CD14-positive monocyte (primary cell): ENCODE data around the gene LIPA. TPM values are rescaled to one million over a fixed set of nuclear protein-coding genes. Genes with fewer than 3 reads are reported as not detected.
A peak's percentile ranks its signal among the peaks of the same experiment; 100 is the strongest.

ENCODE experiments used
- DNase-seq, 3 donors: peaks; one replicate each; pipeline ENCODE4 v3.0.0-alpha.2; 2011 to 2022
- H2AFZ ChIP-seq: 2 replicates; pipeline ENCODE4 v1.6.0; 2012; ENCODE audit warnings: mild to moderate bottlenecking, low read depth, low read length, inconsistent platforms; ENCODE audit not compliant: insufficient read depth, poor library complexity, severe bottlenecking
- H3K27ac ChIP-seq, 2 donors: 1 replicate in 1 of 2; 2 replicates in 1 of 2; pipeline ENCODE4 v1.5.1; 2012 to 2013; ENCODE audit warnings: low read length in 2 of 2, control low read depth in 1 of 2, inconsistent platforms in 1 of 2, low read depth in 1 of 2, mild to moderate bottlenecking in 1 of 2
- H3K27me3 ChIP-seq, 2 donors: one replicate each; pipeline versions ENCODE4 v1.6.0 to v1.6.1; 2011 to 2013; ENCODE audit warnings: low read length in 2 of 2; ENCODE audit not compliant: control insufficient read depth in 2 of 2, insufficient read depth in 2 of 2
- H3K36me3 ChIP-seq, 2 donors: replicated peaks in 1 of 2; 1 replicate in 1 of 2; 2 replicates in 1 of 2; pipeline versions ENCODE4 v1.5.1 to v1.6.1; 2012 to 2013; ENCODE audit warnings: low read length in 2 of 2, control low read depth in 1 of 2, inconsistent platforms in 1 of 2, mild to moderate bottlenecking in 1 of 2; ENCODE audit not compliant: insufficient read depth in 2 of 2, control insufficient read depth in 1 of 2
- H3K4me1 ChIP-seq, 2 donors: 1 replicate in 1 of 2; 2 replicates in 1 of 2; pipeline versions ENCODE4 v1.5.1 to v1.6.1; 2012 to 2013; ENCODE audit warnings: low read length in 2 of 2, control low read depth in 1 of 2, inconsistent platforms in 1 of 2, mild to moderate bottlenecking in 1 of 2, moderate library complexity in 1 of 2; ENCODE audit not compliant: insufficient read depth in 2 of 2, control insufficient read depth in 1 of 2
- H3K4me2 ChIP-seq: replicated peaks from 2 replicates; pipeline ENCODE3; 2012; ENCODE audit warnings: low read length, moderate library complexity, mild to moderate bottlenecking; ENCODE audit not compliant: poor library complexity, severe bottlenecking; ENCODE audit errors: extremely low read depth
- H3K4me3 ChIP-seq, 3 experiments: fragments of 200-600 bp in 1 of 3; sonication (generic) in 1 of 3; replicated peaks in 1 of 3; 1 replicate in 2 of 3; 2 replicates in 1 of 3; pipeline ENCODE4 v1.5.1; 2011 to 2013; ENCODE audit warnings: low read length in 3 of 3, mild to moderate bottlenecking in 3 of 3, control low read depth in 2 of 3, low read depth in 2 of 3, inconsistent platforms in 1 of 3, moderate library complexity in 1 of 3
- H3K79me2 ChIP-seq: 2 replicates; pipeline ENCODE4 v1.6.0; 2012; ENCODE audit warnings: mild to moderate bottlenecking, control low read depth, inconsistent platforms, low read length, moderate library complexity; ENCODE audit not compliant: insufficient read depth
- H3K9ac ChIP-seq: 2 replicates; pipeline ENCODE4 v1.6.0; 2017; ENCODE audit warnings: low read length, mild to moderate bottlenecking; ENCODE audit not compliant: insufficient read depth, poor library complexity, severe bottlenecking
- H3K9me3 ChIP-seq, 2 donors: replicated peaks in 1 of 2; 1 replicate in 1 of 2; 2 replicates in 1 of 2; pipeline versions ENCODE4 v1.5.1 to v1.6.1; 2012 to 2013; ENCODE audit warnings: low read length in 2 of 2, control low read depth in 1 of 2; ENCODE audit not compliant: control insufficient read depth in 1 of 2, insufficient read depth in 1 of 2
- H4K20me1 ChIP-seq: 2 replicates; pipeline ENCODE4 v1.6.0; 2012; ENCODE audit warnings: mild to moderate bottlenecking, low read length, control low read depth, moderate library complexity; ENCODE audit not compliant: insufficient read depth
- H3K27ac Mint-ChIP-seq, 7 donors: one replicate each; pipeline ENCODE4 v1.8.0; 2020; ENCODE audit warnings: mild to moderate bottlenecking in 7 of 7, mixed read lengths in 7 of 7, moderate library complexity in 6 of 7, inconsistent platforms in 2 of 7
- H3K27me3 Mint-ChIP-seq, 3 donors: one replicate each; pipeline ENCODE4 v1.8.0; 2021 to 2022; ENCODE audit warnings: low read depth in 3 of 3, mild to moderate bottlenecking in 3 of 3, mixed read lengths in 3 of 3, moderate library complexity in 3 of 3, inconsistent platforms in 1 of 3
- H3K36me3 Mint-ChIP-seq, 2 donors: one replicate each; pipeline ENCODE4 v1.8.0; 2020; ENCODE audit warnings: mixed read lengths in 2 of 2, inconsistent platforms in 1 of 2, mild to moderate bottlenecking in 1 of 2
- H3K4me1 Mint-ChIP-seq: one replicate; pipeline ENCODE4 v1.8.0; 2020; ENCODE audit warnings: mild to moderate bottlenecking, mixed read lengths
- H3K4me3 Mint-ChIP-seq, 2 donors: one replicate each; pipeline ENCODE4 v1.8.0; 2020; ENCODE audit warnings: mild to moderate bottlenecking in 2 of 2, mixed read lengths in 2 of 2, moderate library complexity in 1 of 2
- H3K9me3 Mint-ChIP-seq, 7 donors: one replicate each; pipeline ENCODE4 v1.8.0; 2020 to 2022; ENCODE audit warnings: mixed read lengths in 7 of 7, mild to moderate bottlenecking in 6 of 7, moderate library complexity in 6 of 7, inconsistent platforms in 2 of 7
- CTCF ChIP-seq: fragments of 200-600 bp; IDR thresholded peaks from one replicate; pipeline ENCODE4 v1.8.0; 2022; ENCODE audit warnings: antibody characterized with exemption, mild to moderate bottlenecking
- WGBS: methylation state at CpG from one replicate; pipeline ENCODE4 v1.1.5; 2013; ENCODE audit warnings: missing lambda C conversion rate; ENCODE audit not compliant: insufficient coverage; 5-methylcytosine and 5-hydroxymethylcytosine counted together
- intact Hi-C, 2 donors: fragments of 100-400 bp; cut with micrococcal nuclease; formaldehyde crosslinking; loops; one replicate each; pipeline versions ENCODE4 v1.15.0 to v1.15.1; 2023
- polyA plus RNA-seq, 3 donors: library from polyadenylated mRNA; depleted of rRNA in 1 of 3; unstranded in 2 of 3; stranded (reverse) in 1 of 3; fragments of 300-500 nt in 2 of 3; fragments of >200 nt in 1 of 3; fragmentation: Illumina TruSeq in 2 of 3; gene quantifications; 1 replicate in 2 of 3; 2 replicates in 1 of 3; pipeline ENCODE4 v1.2.3, GENCODE V29; 2012 to 2021

LIPA gene
- polyA plus RNA-seq, 3 donors: 37.4 to 353 (median 289) TPM

- Histone ChIP-seq H3K4me2 (no peak overlapping the region), H3K4me1 (peaks cover 61 to 65% of the 10 kb centered on the region in 2 donors), H4K20me1 (no peaks in the 10 kb centered on the region), H3K79me2 (peaks cover 14% of the 10 kb centered on the region), H3K9me3 (no peaks in the 10 kb centered on the region), H3K36me3 (peaks cover 0 to 10% of the 10 kb centered on the region in 2 donors), H2AFZ (no peak overlapping the region), H3K9ac (no peak overlapping the region), H3K27me3 (no peaks in the 10 kb centered on the region), H3K27ac (no peak overlapping the region), H3K4me3 (no peak overlapping the region)
- no peak for DNase-seq
- Mint-ChIP-seq H3K27me3 (no peaks in the 10 kb centered on the region), H3K4me3 (no peak overlapping the region), H3K27ac (peak overlapping the region in 1 of 7 donors; percentile 52), H3K9me3 (no peaks in the 10 kb centered on the region), H3K4me1 (peaks cover 57% of the 10 kb centered on the region), H3K36me3 (peaks cover 6 to 19% of the 10 kb centered on the region in 2 donors)
- intact Hi-C loops: no loop called here
- WGBS: 95% methylated on average over 2 of the region's 4 CpGs
- no peak for TF ChIP-seq CTCF
These were observed 5.8 kb downstream of the LIPA start for GRCh38 chr10:89245802-89246201.

GRCh38 chr10:89242840-89243568, 8.6 kb downstream of the LIPA start:
- H3K79me2 ChIP-seq: peaks cover 22% of the 10 kb centered on the region
- no peak overlapping the region for H3K9ac ChIP-seq
- no peaks in the 10 kb centered on the region for H4K20me1 ChIP-seq
- peaks cover 52 to 65% of the 10 kb centered on the region in 2 donors for H3K4me1 ChIP-seq
- H3K4me2 ChIP-seq: peak overlapping the region; percentile 62
- no peak for TF ChIP-seq CTCF
- WGBS: 0% methylated on average over 3 of the region's 8 CpGs
- no peaks in the 10 kb centered on the region for H3K27me3 ChIP-seq
- peaks cover 56% of the 10 kb centered on the region for H3K4me1 Mint-ChIP-seq
- peak overlapping the region; percentile 53 to 77 for H3K4me3 Mint-ChIP-seq
- peak; percentile 76 to 86 (median 84) for DNase-seq
- peak overlapping the region; percentile 87 to 94 (median 93) for H3K27ac Mint-ChIP-seq
- intact Hi-C loops: no loop called here
- no peak overlapping the region for H2AFZ ChIP-seq
- H3K4me3 ChIP-seq: peak overlapping the region in 1 of 3 experiments; percentile 62
- no peaks in the 10 kb centered on the region for H3K9me3 ChIP-seq
- H3K27ac ChIP-seq: peak overlapping the region; percentile 48 to 79
- H3K27me3 Mint-ChIP-seq: no peaks in the 10 kb centered on the region
- H3K9me3 Mint-ChIP-seq: no peaks in the 10 kb centered on the region
- peaks cover 24 to 40% of the 10 kb centered on the region in 2 donors for H3K36me3 Mint-ChIP-seq
- H3K36me3 ChIP-seq: peaks cover 12 to 16% of the 10 kb centered on the region in 2 donors
